GM21529 (cell line): ENCODE data around the gene PYGB.
"Not testable (repeated sequence)": the region's sequence is repeated elsewhere in the genome, so short reads cannot be mapped to it uniquely, and the experiment has no call there.

Experiments used
- ATAC-seq: cut with Tn5 transposase; IDR thresholded peaks from one replicate; pipeline ENCODE4 v1.9.1; 2021; ENCODE audit not compliant: unreplicated experiment

The PYGB gene

DNA sequence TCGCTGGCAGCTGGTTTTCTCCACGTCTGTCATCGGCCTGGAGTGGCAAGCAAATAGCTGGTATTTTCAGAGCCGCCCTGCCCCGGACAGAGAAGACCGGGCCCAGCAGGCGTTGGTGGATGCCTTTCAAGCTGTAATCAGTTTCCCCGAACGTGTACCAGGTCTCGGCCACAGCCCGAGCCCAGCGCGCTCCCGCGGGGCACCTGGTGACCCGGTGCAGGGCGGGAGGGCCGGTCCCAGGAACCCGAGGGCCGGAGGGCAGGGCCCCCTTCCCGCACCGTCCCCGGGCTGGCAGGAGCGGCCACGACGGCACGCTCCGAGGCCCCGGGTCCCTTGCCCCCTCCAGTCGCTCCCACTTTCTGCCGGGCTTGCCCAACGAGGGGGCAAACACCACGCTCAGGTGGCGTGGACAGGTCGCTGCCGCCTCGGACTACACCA, 348 bp upstream of the PYGB start:
- peak; percentile 30 for ATAC-seq

DNA sequence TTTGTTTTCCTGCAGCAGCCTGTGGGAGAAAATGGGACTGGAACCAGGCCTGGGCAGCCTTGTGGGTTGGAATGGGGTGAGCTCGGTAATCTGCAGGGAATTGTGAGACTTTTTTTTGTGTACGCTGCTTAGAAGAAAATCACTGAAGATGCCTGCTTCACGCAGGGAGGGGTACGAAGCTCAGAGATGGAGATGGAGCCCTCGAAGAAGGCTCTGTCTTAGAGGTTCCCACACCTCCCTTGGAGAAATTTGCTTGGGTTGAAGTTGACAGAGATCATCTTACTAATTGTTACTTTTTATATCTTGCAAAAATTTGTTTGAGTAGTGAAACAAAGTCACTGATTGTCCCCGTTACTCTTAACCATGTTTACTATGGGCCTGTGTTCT, 894 bp downstream of the PYGB start:
- ATAC-seq = peak; percentile 6

DNA sequence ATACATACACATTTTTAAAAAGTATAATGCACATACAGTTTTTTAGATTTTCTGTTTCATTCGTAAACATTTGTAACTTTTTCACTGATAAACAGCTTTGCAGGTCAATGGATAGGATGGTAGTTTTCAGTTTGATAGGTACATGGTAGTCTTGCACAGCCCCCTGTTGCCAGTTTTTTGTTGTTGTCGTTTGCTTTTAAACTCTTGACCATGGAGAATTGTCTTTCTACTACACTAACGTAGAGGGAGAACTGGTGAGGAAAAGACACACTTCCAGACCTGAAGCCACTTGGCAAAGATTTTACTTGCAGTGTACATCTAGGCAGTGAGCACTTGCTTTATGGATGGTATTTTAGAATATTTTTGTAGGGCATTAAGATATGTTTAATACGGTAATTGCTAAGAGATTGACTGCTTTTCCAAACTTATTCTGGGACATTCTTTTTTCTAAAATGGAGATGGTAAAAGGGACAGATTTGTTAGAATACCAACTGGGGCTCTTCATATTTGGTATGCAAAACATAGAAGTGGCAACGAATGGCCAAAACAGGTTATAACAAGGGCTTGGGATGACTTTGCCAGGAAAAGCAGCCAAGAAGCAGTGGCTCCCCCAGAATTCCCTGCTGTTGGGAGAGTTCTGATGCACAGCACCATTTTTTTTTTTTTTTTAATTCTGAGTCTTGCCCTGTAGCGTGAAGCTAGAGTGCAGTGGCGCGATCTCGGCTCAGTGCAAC, 1.5 kb downstream of the PYGB start:
- ATAC-seq = no peak

DNA sequence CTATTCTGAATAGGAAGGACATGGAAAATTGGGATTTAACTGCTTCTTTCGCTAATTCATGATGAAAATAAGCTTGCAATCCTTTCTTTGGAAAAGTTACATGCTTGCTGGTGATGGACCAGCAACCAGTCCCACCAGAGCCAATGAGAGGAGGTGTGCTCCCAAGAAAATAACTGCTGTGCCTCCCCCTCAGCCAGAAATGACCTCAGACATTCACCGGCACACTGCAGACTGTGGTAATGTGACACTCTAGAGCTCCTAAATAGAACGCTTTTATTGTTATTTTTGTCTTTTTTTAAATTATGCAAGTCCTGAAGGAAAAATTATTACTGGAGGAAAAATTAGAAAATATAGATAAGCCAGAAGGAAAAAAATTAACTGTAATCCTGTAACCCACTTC, 2.6 kb downstream of the PYGB start:
- ATAC-seq = no peak

DNA sequence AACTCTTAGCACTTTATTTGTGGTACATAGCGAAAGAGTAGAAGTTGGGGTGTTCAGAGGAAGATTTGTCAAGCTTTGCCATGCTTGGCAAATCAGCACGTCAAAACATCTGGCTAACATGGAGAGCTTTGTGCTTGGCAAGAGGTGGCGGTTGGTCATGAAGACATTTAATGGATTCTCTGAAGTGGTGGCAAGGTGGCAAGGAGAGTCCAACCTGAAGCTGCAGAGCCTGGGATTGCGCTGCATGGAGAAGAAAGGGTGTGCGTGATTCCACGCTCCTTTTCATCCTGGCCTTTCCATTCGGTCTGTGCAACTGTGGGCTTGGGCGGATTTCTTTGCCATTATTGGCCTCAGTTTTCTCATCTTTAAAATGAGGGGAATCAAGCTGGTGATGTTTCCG, 3.1 kb downstream of the PYGB start:
- no peak for ATAC-seq

DNA sequence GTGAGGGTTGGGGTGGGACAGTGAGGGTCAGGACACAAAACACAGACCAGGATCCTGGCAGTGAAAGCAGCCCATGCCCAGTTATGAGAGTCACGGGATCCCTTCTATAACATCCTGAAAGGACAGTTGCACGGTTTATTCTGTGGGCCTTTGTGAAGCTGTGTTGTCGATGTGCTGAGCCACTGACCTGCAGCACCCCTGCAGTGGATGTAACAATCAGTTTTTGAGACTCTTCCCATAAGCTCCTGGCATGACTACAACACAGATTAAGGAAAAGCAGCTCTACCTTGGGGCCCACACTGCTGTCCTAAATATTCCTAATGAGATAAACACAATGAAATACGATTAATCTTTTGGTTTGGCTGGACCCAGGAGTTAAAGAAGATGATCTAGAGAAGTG, 3.7 kb downstream of the PYGB start:
- no peak for ATAC-seq

DNA sequence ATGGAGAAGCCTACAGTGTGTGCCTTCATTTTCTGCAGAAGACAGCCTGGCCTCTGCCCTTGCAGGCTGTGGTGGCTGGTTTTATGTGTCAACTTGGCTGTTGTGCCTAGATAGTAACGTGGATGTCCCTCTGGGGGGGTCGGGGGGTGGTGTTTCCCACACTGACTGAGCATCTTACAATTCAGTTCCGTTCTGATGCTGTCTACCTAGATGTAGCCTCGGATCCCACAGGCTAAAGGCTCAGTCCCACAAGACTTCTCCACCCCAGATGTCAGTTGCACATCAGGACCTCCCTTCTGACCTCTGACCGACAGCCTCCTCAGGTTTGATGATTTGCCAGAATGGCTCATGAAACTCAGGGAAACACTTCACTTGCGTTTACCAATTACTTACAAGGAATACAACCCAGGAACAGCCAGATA, 4.4 kb downstream of the PYGB start:
- ATAC-seq = no peak

DNA sequence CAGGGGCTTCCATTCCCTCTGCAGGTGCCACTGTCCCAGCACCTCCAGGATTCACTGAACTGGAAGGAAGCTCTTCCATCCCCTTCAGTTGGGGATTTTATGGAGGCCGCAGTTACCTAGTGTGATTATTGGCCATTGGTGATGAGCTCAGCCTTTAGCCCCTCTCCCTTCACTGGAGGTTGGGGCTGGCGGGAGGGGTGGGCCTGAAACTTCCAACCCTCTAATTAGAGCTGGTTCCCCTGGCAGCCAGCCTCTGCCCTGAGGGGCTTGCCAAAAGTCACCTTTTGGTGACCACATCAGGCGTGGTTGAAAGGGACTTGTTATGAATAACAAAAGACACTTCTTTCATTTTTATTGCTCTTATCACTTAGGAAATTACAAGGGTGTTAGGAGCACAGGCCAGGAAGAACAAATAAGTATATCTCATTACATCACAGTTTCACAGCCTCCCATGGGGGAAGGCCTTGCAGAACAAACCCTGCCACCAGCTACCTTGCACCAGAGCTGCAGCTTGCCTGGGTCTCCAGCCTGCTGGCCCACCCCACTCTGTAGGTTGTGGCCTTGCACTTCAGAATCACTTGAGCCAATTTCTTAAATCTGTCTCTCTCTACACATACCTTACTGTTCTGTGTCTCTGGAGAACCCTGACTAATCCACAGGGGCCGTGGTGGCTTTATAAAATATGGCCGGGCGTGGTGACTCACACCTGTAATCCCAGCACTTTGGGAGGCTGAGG, 5.0 kb downstream of the PYGB start:
- no peak for ATAC-seq

DNA sequence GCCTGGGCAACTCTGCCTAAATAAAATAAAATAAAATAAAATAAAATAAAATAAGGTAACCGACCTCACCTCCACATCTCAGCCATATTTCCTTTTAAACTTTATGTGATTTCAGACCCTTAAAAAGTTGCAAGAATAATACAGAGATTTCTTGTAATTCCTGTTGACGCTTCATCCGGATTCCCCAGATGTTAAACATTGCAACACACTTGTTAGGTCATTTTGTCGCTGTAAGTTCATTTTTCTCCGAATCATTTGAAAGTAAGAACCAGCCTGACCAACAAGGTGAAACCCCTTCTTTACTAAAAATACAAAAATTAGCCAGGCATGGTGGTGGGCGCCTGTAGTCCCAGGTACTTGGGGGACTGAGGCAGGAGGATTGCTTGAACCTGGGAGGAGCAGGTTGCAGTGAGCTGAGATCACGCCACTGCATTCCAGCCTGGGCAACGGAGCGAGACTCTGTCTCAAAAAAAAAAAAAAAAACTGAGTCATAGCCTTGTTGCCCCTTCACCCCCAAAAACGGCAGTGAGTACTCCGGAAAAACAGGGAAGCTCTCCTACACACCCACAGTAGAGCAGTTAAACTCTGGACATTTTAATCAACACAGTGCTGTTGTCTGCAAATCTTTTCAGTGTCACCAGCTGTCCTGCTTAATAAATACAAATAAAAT, 5.9 kb downstream of the PYGB start:
- no peak for ATAC-seq

DNA sequence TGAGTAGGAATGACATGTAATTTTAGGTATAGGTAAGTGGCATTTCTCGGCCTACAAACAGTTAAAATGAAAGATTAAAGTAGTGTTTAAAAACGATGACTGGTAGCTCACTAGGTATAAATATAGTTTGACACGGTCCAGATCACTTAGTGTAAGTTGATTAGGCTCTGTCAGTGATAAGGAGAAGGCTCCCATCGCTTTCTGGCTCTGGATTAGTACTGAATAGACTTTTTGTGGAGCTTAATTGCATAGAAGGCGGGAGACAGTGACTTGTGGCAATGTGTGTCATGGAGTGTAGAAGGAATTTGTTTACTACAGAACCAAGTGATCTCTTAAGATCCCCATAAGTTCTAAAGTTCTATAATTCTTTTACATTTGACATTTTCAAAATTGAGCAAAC, 6.7 kb downstream of the PYGB start:
- no peak for ATAC-seq

DNA sequence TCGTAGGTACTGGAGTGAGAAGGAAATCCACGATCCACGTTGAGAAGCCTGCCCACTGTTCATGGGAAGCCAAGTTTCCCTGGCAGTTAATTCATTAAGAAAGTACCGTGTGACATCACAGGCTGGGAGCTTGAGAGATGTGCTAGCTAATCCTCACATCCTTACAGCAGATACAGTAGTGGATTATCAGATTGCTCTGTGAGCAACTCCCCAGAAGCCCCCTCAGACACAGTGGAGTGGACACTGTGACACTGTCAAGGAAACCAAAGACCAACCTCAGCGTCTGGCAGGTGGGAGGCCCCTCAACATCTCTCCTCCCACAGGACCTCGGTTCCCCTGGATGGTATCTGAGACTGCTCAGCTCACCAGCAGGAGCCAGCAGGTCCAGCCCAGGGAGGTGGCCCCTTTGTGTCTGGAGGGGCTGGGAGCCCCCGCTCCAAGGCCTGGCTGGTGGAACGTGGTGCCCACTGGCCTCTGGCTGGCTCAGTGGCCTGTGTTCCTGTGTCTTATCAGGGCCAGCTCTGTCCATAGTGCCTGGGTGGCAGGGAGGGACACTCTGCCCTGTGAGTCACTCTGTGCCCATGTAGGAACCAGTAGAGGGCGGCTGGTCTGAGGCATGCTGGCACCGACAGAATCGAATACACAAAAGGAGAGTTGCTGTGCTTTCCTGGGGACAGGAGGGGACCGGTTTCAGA, 7.2 kb downstream of the PYGB start:
- no peak for ATAC-seq

DNA sequence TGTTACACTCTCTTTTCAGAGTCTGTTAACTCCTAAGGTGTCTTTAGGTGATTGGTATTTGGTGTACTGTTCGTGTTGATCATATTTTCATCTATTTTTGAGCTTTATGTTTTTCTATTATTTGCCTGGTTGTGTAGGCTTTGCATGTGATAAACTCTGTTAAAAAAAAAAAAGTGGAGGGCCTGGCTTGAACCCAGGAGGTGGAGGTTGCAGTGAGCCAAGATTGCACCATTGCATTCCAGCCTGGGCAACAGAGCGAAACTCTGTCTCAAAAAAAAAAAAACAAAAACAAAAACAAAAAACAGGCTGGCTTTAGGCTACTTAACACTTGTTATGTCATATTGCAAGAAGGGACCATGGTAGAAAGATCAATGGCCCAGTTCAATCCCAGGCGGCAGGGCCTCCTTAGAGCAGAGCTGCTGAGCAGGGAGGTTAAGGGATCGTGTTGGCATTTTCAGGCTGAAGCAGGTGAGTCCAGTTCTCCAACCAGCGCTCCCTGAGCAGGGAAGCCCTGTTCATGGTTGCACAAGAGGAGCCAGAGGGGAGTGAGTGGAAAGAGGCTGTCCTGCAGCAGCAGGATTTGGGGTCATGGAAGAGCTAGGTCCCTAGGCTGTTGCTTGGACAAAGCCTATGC, 8.5 kb downstream of the PYGB start:
- ATAC-seq = no peak

DNA sequence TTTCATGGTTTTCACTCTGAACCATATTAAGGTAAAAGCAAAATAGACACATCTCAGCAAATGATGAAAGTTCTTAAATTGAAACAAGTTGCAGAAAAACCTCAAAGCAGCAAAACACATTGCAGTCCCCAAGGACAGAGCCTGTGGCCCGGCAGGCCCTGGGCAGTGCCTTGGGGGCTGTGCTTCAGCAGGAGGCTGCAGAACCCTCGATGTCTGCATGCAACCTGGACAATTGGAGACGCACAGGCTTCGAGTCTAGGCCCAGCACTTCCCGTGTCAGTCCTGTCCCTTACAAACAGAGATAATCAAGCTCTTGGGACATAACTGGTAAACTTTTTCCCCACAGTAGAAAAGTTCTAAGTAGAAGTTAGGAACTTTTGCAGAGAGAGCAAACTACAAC, 9.2 kb downstream of the PYGB start:
- ATAC-seq = no peak

DNA sequence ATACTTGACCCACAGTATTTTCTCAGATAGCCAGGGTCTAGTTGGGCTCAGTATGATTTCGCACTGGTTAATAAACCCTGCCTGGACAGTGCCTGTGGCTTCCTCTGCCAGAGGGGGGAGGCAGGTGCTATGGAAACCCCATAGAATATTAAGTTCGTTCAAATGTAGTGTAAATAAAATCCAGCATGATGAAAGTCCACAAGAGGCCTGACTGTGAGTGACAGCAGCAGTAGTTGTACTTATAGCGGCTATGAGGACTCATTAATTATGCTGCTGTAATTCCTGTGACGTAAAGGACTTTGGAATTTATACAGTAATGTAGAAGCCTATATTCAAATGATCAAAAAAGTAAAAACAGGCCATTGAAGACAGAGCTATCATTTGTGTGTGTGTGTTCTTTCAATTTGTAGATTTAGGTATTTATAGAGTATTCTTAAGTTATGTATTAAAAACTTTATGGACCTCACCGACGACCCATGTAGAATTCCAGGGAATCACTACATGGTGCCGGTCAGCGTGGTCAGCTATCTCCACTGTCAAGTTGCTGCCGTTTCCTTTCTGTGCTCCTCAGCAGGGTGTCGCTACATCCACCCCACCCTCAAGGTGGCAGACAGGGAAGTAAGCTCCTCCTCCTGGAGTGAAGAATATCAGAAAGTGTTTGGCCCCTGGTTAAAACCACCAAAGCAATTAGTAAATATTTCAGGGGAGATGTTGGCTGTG, 10.0 kb downstream of the PYGB start:
- no peak for ATAC-seq

DNA sequence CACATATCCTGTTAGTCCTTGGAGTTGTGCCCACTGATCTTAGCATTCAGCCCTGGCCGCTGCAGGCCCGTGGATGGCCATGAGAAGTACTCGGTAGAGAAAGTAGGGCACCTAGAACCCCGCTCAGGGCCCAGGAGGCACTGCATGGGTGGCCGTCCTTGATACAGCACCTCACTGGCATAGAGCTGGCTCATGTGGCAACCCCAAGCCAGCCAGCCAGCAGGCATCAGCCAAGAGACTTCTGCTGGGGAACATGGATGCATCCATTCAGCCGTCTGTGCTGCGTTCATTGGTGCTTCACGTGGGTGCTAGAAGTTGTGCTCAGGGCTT, 10.6 kb downstream of the PYGB start:
- ATAC-seq = no peak

DNA sequence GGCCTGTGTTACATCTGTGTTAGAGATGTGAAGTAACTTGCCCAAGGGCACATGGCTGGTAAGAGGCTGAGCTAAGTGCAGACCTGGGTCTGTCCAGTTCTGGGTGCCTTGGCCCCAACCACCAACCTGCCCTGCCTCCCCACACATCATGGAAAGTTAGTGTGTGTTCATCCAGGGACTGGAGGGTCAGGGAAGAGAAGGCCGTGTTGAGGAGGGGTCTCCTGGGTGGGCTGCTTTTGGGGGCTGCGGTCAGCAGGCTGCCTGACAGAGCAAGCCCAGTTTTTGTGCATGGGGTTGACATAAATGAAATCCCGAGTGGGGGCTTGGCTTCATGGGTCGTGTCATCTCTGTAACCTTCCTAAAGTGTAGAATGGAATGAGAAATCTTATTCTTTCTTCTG, 10.9 kb downstream of the PYGB start:
- ATAC-seq = no peak

DNA sequence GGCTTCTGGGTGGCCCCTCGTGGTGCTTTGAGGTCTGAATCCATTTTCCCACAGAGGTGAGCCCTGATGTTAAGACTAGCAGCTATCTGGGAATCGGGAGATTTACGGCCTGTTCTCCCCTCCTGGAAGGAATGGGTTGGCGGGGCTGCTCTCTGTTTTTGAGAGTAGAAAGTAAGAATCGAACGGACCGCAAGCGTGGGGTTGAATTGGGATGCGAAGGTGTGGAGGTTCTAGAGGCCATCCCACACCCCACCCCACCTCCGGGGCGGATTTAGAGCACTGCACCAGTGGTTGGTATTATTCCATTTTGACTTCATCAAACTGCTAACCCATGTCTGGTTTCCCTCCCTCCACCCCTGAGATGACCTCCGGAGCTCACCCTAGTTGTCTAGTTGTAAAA, 11.5 kb downstream of the PYGB start:
- ATAC-seq = no peak

DNA sequence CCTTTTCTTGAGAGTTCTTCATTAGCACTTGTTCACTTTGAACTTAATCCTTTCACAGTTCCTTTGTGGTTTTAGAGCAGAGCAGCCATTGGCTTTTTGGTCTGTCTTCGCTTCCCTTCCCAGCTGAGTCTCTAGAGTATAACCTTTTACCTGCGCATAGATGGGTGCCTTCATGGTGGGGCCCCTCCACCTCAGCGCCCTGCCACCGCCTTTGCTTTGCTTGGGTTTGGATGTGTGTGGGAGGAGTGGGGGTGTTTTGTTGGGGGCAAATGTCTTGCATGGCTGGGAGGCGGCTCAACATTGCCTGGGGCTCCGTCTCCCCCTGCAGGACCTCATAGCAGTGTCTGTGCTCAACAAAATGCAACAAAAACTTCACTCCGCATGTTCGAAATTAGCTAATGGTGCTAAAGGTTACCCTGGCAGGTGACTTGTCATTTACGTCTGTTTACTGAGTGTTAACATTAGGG, 11.9 kb downstream of the PYGB start:
- no peak for ATAC-seq

DNA sequence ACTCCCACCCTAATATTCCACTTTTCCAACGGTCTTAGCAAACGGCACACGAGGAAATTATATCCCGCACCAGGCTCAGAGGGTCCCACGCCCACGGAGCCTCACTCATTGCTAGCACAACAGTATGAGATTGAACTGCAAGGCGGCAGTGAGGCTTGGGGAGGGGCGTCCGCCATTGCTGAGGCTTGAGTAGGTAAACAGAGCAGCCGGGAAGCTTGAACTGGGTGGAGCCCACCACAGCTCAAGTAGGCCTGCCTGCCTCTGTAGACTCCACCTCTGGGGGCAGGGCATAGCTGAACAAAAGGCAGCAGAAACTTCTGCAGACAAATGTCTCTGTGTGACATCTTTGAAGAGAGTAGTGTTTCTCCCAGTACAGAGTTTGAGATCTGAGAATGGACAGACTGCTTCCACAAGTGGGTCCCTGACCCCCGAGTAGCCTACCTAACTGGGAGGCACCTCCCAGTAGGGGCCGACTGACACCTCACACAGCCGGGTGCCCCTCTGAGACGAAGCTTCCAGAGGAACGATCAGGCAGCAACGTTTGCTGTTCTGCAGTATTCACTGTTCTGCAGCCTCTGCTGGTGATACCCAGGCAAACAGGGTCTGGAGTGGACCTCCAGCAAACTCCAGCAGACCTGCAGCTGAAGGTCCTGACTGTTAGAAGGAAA, 13.0 kb downstream of the PYGB start:
- not testable (repeated sequence) for ATAC-seq
